8988T (cell line): Measurements from ENCODE around the gene ERC2.

Experiments used
- DNase-seq: peaks from one replicate; pipeline ENCODE4 v3.0.0; 2011

ERC2 gene

GRCh38 chr3:55564726-55565125 is 903.5 kb downstream of the ERC2 start:
- no peak for DNase-seq

GRCh38 chr3:55562700-55563099 is 905.6 kb downstream of the ERC2 start:
- DNase-seq, result no peak

GRCh38 chr3:55559500-55560423 is 908.5 kb downstream of the ERC2 start:
- DNase-seq, result no peak

GRCh38 chr3:55558316-55558715 is 910.0 kb downstream of the ERC2 start:
- DNase-seq, result no peak

GRCh38 chr3:55557549-55557948 is 910.7 kb downstream of the ERC2 start:
- DNase-seq, result no peak

- no peak for DNase-seq
Measured at GRCh38 chr3:55556619-55557537, 911.4 kb downstream of the ERC2 start.

- DNase-seq, result no peak
Measured at GRCh38 chr3:55555873-55556618, 912.2 kb downstream of the ERC2 start.

GRCh38 chr3:55554634-55555425 is 913.4 kb downstream of the ERC2 start:
- DNase-seq, result no peak

GRCh38 chr3:55551644-55552043 is 916.6 kb downstream of the ERC2 start:
- DNase-seq, result no peak

GRCh38 chr3:55549177-55549576 is 919.1 kb downstream of the ERC2 start:
- DNase-seq, result no peak

GRCh38 chr3:55546866-55547669 is 921.2 kb downstream of the ERC2 start:
- no peak for DNase-seq

- no peak for DNase-seq
Measured at GRCh38 chr3:55545995-55546394, 922.3 kb downstream of the ERC2 start.

- no peak for DNase-seq
Measured at GRCh38 chr3:55544219-55544618, 924.0 kb downstream of the ERC2 start.

GRCh38 chr3:55543181-55543614 is 925.1 kb downstream of the ERC2 start:
- no peak for DNase-seq

GRCh38 chr3:55541456-55541855 is 926.8 kb downstream of the ERC2 start:
- DNase-seq, result no peak

- DNase-seq, result no peak
Measured at GRCh38 chr3:55541016-55541415, 927.3 kb downstream of the ERC2 start.

GRCh38 chr3:55540579-55540978 is 927.7 kb downstream of the ERC2 start:
- DNase-seq, result no peak

- no peak for DNase-seq
Measured at GRCh38 chr3:55538158-55538557, 930.1 kb downstream of the ERC2 start.

- no peak for DNase-seq
Measured at GRCh38 chr3:55537563-55537962, 930.7 kb downstream of the ERC2 start.

- DNase-seq, result no peak
Measured at GRCh38 chr3:55537129-55537528, 931.1 kb downstream of the ERC2 start.

- DNase-seq, result no peak
Measured at GRCh38 chr3:55534876-55535275, 933.4 kb downstream of the ERC2 start.
